Activated CD4-positive, alpha-beta T cell treated with anti-CD3 and anti-CD28 coated beads, Interleukin-2, amount 50 U/mL, for 48 hours (primary cell): ENCODE results near the gene NYAP1.
A peak's percentile ranks its signal among the peaks of the same experiment; 100 is the strongest.
"Not testable (repeated sequence)": the region's sequence is repeated elsewhere in the genome, so short reads cannot be mapped to it uniquely, and the experiment has no call there.

Experiments
- DNase-seq, 2 experiments: peaks; one replicate each; pipeline ENCODE4 v3.0.0-alpha.2; 2020

The NYAP1 gene

GRCh38 chr7:100516135-100516812 lies 32.5 kb downstream of the NYAP1 start:
- DNase-seq = no peak

DNA sequence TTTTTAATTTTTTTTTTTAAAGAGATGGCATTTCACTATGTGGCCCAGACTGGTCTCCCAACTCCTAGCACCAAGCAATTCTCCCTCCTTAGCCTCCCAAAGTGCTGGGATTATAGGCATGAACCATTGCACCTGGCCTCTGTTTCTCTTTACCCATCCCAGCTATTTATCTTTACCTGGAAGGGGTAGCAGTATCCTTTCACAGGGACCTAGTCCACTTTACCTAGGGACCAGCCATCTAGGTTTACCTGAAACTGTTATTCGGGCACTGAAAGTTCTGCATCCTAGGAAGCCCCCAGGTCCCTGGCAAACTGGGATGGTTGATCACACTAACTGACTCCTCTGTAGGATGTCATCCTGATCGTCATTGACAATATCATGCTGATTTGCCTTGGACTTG lies 33.6 kb downstream of the NYAP1 start:
- DNase-seq = no peak

GRCh38 chr7:100519580-100519979 lies 35.9 kb downstream of the NYAP1 start:
- no peak for DNase-seq

GRCh38 chr7:100520138-100520537 lies 36.4 kb downstream of the NYAP1 start:
- DNase-seq = no peak

GRCh38 chr7:100521076-100521475 lies 37.3 kb downstream of the NYAP1 start:
- DNase-seq = no peak

DNA sequence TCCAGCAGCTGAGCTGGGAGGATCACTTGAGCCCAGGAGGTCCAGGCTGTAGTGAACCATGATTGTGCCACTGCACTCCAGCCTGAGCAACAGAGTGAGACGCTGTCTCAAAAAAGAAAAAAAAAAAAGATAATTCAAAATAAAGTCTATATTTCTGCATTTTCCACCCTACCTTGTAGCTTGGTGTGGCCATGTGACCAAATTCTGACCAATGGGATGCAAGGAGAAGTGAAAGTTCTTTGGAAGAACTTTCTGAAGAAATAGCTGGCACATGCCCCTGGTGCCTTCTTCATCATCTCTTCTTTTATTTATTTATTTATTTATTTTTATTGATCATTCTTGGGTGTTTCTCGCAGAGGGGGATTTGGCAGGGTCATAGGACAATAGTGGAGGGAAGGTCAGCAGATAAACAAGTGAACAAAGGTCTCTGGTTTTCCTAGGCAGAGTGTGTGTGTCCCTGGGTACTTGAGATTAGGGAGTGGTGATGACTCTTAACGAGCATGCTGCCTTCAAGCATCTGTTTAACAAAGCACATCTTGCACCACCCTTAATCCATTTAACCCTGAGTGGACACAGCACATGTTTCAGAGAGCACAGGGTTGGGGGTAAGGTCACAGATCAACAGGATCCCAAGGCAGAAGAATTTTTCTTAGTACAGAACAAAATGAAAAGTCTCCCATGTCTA lies 38.3 kb downstream of the NYAP1 start:
- DNase-seq = not testable (repeated sequence)

DNA sequence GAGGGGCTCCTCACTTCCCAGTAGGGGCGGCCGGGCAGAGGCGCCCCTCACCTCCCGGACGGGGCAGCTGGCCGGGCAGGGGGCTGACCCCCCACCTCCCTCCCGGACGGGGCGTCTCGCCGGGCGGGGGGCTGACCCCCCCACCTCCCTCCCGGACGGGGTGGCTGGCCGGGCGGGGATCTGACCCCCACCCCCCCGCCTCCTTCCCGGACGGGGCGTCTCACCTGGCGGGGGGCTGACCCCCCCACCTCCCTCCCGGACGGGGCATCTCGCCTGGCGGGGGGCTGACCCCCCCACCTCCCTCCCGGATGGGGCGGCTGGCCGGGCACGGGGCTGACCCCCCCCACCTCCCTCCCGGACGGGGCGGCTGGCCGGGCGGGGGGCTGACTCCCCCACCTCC lies 39.5 kb downstream of the NYAP1 start:
- not testable (repeated sequence) for DNase-seq

- not testable (repeated sequence) for DNase-seq
Measured at GRCh38 chr7:100528108-100528866, 44.6 kb downstream of the NYAP1 start.

GRCh38 chr7:100532165-100533022 lies 48.7 kb downstream of the NYAP1 start:
- no peak for DNase-seq

DNA sequence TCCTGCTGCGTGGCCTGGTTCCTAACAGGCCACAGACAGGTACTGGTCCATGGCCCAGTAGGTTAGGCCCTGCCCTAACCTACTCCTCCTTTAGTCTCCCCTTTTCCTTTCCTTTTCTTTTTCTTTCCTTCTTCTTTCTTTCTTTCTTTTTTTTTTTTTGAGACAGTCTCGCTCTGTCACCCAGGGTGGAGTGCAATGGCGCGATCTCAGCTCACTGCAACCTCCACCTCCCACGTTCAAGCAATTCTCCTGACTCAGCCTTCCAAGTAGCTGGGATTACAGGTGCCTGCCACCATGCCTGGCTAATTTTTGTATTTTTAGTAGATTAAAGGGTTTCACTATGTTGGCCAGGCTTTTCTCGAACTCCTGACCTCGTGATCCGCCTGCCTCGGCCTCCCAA lies 52.3 kb downstream of the NYAP1 start:
- DNase-seq = not testable (repeated sequence)

- not testable (repeated sequence) for DNase-seq
Measured at GRCh38 chr7:100536695-100537094, 53.0 kb downstream of the NYAP1 start.

GRCh38 chr7:100538348-100538653 lies 54.6 kb downstream of the NYAP1 start:
- DNase-seq = no peak

DNA sequence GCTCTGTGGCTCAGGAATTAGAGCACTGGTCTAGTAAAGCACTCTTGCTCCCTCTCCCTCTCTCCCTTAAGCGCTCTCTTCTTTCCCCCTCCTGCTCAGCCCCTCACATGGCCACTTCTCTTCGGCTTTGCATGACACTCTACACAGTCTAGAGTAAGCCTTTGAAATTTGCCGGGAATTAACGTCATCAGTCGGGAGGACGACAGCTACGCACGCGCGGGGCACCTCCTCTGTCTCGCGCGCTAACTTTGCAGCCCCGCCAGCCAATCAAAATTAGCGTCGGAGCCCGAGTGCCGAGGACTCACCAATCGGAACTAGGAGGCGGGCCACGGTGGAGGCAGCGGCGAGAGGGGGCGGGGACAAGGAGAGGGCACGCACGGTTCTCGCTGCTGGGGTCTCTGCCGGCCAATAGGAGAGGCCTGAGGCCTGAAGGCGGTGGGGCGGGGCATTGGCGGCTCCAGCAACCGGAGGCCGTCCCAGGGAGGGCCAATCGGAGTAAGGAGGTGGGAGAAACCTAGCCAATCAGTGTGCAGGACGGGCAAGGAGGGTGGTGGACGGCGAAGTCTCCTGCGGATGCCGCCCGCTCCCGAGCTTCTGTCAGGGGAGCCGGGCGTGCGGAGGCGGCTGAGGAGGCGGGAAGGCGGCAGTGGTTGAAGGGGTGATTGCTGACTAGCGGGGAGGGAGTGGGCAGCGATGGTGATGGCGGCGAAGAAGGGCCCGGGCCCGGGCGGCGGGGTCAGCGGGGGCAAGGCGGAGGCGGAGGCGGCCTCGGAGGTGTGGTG lies 55.1 kb downstream of the NYAP1 start, which contains the start of gene AGFG2:
Gene AGFG2 (plus strand): TSS at position 550 of the 782 bp plus-strand sequence. CDS start 144 bp downstream, at position 694.
- peak; percentile 100 for DNase-seq

- peak in 1 of 2 experiments; percentile 30 for DNase-seq
Measured at GRCh38 chr7:100539436-100540006, 55.8 kb downstream of the NYAP1 start.

DNA sequence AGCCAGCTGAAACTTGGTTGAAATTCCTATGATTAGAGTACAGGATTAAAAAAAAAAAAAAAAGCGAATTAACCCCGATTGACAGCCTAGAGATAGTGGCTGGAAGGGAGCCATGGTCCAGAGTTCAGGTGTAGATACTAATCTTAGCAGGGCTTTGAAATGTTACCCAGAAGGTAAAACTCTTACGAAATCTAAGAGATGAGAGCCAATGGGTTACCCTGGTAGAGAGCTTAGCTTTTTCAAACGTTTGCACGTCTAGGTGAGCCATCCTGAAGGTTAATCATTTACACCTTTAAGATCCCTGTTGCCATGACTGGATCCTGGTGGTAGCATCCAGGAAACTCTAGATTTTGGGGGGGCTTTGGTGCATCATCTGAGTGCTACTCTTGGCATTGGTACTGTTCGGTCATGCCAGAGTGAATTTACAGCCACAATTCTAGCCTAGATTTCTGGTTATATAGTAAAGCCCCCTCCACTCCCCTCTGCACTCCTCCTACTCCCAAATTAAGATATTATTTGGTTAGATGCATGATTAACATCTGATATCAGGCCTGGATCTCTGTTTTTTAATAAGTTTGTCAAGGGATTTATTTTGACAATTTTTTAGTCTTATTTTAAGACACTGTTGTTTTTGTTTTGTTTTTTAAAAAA lies 56.5 kb downstream of the NYAP1 start:
- DNase-seq = no peak

DNA sequence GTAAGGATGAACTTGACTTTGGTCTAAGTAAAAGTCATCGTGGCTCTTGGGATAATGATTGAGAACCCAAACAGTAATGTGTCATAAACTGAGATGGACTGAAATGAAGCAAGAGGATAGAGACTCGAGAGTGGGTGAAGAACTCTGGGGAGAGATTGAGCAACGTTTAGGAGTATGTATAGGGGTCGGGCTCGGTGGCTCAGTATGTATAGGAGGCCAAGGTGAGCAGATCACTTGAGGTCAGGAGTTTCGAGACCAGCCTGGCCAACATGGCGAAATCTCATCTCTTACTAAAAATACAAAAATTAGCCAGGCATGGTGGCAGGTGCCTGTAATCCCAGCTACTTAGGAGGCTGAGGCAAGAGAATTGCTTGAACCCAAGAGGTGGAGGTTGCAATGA lies 57.6 kb downstream of the NYAP1 start:
- DNase-seq = not testable (repeated sequence)

- no peak for DNase-seq
Measured at GRCh38 chr7:100543586-100543985, 59.9 kb downstream of the NYAP1 start.

- no peak for DNase-seq
Measured at GRCh38 chr7:100544386-100544785, 60.7 kb downstream of the NYAP1 start.
